PC-3 (cell line): ENCODE measurements around the gene PRDM5.

Experiments
- EZH2 ChIP-seq: fragments of 300-600 bp; sonication (generic); IDR thresholded peaks from one replicate; pipeline ENCODE4 v1.6.1; 2017; ENCODE audit warnings: antibody characterized with exemption, mild to moderate bottlenecking, low read length; ENCODE audit not compliant: unreplicated experiment
- TF ChIP-seq, protein P1 (sequence below): fragments of 300-600 bp; sonication (generic); conservative IDR thresholded peaks from 2 replicates; pipeline ENCODE4 v1.5.1; 2017; ENCODE audit warnings: antibody characterized with exemption, low read depth, mild to moderate bottlenecking, low read length

DNA sequence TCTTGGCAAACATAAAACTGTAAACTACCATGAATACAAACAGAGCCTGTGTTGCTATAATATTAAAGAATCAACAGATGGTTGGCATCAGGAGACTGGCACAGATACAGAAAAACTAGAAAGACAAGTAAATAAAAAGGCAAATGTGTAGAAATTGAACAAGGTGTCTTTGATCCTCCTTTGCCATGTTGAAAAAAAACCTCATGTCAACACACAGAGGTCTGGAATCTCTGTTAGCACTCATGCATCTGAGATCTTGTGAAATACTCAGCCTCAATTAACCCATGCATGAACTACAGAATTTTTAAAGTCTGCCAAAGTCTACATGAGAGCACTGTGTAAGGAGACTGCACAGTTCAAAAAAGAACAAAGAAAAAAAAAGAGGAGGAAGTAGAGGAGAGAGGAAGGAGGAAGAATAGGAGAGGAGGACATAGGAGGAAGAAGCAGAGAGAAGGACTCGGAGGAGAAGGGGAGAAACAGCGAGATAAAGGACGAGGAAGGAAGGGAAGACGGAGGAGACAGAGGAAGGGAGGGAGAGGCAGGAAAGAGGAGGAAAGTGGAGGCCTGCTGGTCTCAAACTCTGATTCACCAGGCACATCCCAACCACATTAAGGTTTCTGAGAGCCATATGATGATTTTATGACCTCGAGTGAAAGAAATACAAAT is 52.8 kb downstream of the PRDM5 start:
- TF ChIP-seq EZH2, result no peak
- TF ChIP-seq, protein P1, sequence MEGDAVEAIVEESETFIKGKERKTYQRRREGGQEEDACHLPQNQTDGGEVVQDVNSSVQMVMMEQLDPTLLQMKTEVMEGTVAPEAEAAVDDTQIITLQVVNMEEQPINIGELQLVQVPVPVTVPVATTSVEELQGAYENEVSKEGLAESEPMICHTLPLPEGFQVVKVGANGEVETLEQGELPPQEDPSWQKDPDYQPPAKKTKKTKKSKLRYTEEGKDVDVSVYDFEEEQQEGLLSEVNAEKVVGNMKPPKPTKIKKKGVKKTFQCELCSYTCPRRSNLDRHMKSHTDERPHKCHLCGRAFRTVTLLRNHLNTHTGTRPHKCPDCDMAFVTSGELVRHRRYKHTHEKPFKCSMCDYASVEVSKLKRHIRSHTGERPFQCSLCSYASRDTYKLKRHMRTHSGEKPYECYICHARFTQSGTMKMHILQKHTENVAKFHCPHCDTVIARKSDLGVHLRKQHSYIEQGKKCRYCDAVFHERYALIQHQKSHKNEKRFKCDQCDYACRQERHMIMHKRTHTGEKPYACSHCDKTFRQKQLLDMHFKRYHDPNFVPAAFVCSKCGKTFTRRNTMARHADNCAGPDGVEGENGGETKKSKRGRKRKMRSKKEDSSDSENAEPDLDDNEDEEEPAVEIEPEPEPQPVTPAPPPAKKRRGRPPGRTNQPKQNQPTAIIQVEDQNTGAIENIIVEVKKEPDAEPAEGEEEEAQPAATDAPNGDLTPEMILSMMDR, result no peak
